ENCODE results near the gene DOCK1. TPM values are rescaled to one million over a fixed set of nuclear protein-coding genes. Genes with fewer than 3 reads are reported as not detected.

Gene DOCK1
- total and polyA plus RNA-seq, 2 donors (not counting 1 experiment from before 2014, with no cell fraction given) = 20.5 to 91.0 TPM

DNA sequence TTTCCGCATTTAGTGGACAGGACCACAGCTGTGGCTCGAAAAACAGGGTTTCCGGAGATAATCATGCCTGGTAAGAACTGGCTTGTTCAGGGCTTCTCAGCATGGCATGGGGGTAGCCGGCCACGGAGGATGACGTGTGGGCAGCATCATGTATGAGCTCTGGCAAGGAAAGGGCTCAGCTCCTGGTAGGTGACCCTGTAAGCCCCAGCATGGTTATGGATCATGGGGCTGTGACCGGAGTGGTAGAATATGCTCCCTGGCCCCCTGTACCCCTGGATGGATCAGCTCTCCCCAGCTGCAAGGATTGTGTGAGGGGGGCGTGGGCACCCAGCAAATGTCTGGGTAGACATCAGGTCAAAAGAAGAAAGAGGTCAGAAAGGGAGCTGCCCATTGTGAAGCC lies 113.5 kb downstream of the DOCK1 start:
- no peaks in the 10 kb centered on the region for H3K27me3 ChIP-seq (ENCODE audit: control insufficient read depth, insufficient read depth, low read length)
- no peak for DNase-seq (ENCODE audit: low read depth in 2 of 2)
- H2AFZ ChIP-seq (ENCODE audit: low read length) = no peak overlapping the region
- no peaks in the 10 kb centered on the region for H3K79me2 ChIP-seq (ENCODE audit: control insufficient read depth, insufficient read depth, low read length)
- H3K27ac ChIP-seq (ENCODE audit: insufficient read depth, low read length) = no peak overlapping the region
- TF ChIP-seq, protein P1, sequence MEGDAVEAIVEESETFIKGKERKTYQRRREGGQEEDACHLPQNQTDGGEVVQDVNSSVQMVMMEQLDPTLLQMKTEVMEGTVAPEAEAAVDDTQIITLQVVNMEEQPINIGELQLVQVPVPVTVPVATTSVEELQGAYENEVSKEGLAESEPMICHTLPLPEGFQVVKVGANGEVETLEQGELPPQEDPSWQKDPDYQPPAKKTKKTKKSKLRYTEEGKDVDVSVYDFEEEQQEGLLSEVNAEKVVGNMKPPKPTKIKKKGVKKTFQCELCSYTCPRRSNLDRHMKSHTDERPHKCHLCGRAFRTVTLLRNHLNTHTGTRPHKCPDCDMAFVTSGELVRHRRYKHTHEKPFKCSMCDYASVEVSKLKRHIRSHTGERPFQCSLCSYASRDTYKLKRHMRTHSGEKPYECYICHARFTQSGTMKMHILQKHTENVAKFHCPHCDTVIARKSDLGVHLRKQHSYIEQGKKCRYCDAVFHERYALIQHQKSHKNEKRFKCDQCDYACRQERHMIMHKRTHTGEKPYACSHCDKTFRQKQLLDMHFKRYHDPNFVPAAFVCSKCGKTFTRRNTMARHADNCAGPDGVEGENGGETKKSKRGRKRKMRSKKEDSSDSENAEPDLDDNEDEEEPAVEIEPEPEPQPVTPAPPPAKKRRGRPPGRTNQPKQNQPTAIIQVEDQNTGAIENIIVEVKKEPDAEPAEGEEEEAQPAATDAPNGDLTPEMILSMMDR (conservative IDR thresholded peaks at IDR 0.05 in 1 of 2, IDR thresholded peaks at IDR 0.05 in 1 of 2; ENCODE audit: low read depth in 1 of 2, low read length in 2 of 2) = no peak
- no peak for TF ChIP-seq EZH2 (IDR thresholded peaks at IDR 0.05; ENCODE audit: low read length, missing control alignments)
- no peaks in the 10 kb centered on the region for H3K9me3 ChIP-seq (ENCODE audit: control insufficient read depth, insufficient read depth, low read depth, low read length)
- H3K9ac ChIP-seq (ENCODE audit: insufficient read depth, low read length) = no peak overlapping the region
- H3K4me1 ChIP-seq (ENCODE audit: control insufficient read depth, extremely low read depth, insufficient read depth, low read length) = no peaks in the 10 kb centered on the region
- H3K4me3 ChIP-seq (replicated peaks in 1 of 4; ENCODE audit: control extremely low read depth in 1 of 4, insufficient read depth in 1 of 4, low read depth in 3 of 4, low read length in 4 of 4) = no peak overlapping the region
- H3K4me2 ChIP-seq (ENCODE audit: extremely low read depth, insufficient read depth, low read length) = no peak overlapping the region
- H3K36me3 ChIP-seq (ENCODE audit: control insufficient read depth, insufficient read depth, low read length) = peaks cover under 1% of the 10 kb centered on the region
- H4K20me1 ChIP-seq (ENCODE audit: control insufficient read depth, extremely low read depth, insufficient read depth, low read length) = no peaks in the 10 kb centered on the region

GRCh38 chr10:127020260-127020659 lies 115.0 kb downstream of the DOCK1 start:
- no peak for TF ChIP-seq EZH2 (IDR thresholded peaks at IDR 0.05; ENCODE audit: low read length, missing control alignments)
- no peaks in the 10 kb centered on the region for H4K20me1 ChIP-seq (ENCODE audit: control insufficient read depth, extremely low read depth, insufficient read depth, low read length)
- peaks cover 3% of the 10 kb centered on the region for H3K4me1 ChIP-seq (ENCODE audit: control insufficient read depth, extremely low read depth, insufficient read depth, low read length)

DNA sequence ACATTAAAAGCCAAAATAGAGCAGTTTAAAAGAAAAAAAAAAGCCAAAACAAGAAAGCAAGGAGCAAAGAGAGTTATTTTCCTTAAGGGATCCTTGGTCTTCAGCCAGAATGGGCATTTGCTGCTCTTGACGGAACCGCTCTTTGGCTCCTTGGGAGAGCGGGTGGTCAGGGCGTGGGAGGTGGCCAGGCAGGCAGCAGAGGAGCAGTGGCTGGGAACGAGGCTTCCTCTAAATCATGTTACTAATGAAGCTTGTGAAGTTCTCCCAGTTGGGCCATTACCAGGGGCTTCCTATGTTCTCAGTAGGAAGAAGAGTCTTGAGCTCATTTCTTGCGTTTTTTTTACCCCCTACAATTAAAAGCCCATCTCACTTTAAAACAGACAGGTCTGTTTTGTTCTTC lies 116.6 kb downstream of the DOCK1 start:
- Histone ChIP-seq H3K27me3 (ENCODE audit: control insufficient read depth, insufficient read depth, low read length) (no peaks in the 10 kb centered on the region), H3K9me3 (ENCODE audit: control insufficient read depth, insufficient read depth, low read depth, low read length) (no peaks in the 10 kb centered on the region), H4K20me1 (ENCODE audit: control insufficient read depth, extremely low read depth, insufficient read depth, low read length) (no peaks in the 10 kb centered on the region), H3K4me1 (ENCODE audit: control insufficient read depth, extremely low read depth, insufficient read depth, low read length) (peaks cover 3% of the 10 kb centered on the region), H3K4me2 (ENCODE audit: extremely low read depth, insufficient read depth, low read length) (no peak overlapping the region), H3K79me2 (ENCODE audit: control insufficient read depth, insufficient read depth, low read length) (no peaks in the 10 kb centered on the region), H3K4me3 (replicated peaks in 1 of 4; ENCODE audit: control extremely low read depth in 1 of 4, insufficient read depth in 1 of 4, low read depth in 3 of 4, low read length in 4 of 4) (no peak overlapping the region), H2AFZ (ENCODE audit: low read length) (no peak overlapping the region), H3K9ac (ENCODE audit: insufficient read depth, low read length) (no peak overlapping the region), H3K36me3 (ENCODE audit: control insufficient read depth, insufficient read depth, low read length) (peaks cover 6% of the 10 kb centered on the region), H3K27ac (ENCODE audit: insufficient read depth, low read length) (no peak overlapping the region)
- no peak for DNase-seq (ENCODE audit: low read depth in 2 of 2)
- TF ChIP-seq, protein P1 (conservative IDR thresholded peaks at IDR 0.05 in 1 of 2, IDR thresholded peaks at IDR 0.05 in 1 of 2; ENCODE audit: low read depth in 1 of 2, low read length in 2 of 2) = no peak
- TF ChIP-seq EZH2 (IDR thresholded peaks at IDR 0.05; ENCODE audit: low read length, missing control alignments) = no peak

More at GRCh38 chr10:127020260-127020659, 115.0 kb downstream of the DOCK1 start:
- Histone ChIP-seq H3K9me3 (ENCODE audit: control insufficient read depth, insufficient read depth, low read depth, low read length) (no peaks in the 10 kb centered on the region), H3K4me2 (ENCODE audit: extremely low read depth, insufficient read depth, low read length) (no peak overlapping the region), H3K79me2 (ENCODE audit: control insufficient read depth, insufficient read depth, low read length) (no peaks in the 10 kb centered on the region), H3K9ac (ENCODE audit: insufficient read depth, low read length) (no peak overlapping the region), H3K36me3 (ENCODE audit: control insufficient read depth, insufficient read depth, low read length) (peaks cover 2% of the 10 kb centered on the region), H3K4me3 (replicated peaks in 1 of 4; ENCODE audit: control extremely low read depth in 1 of 4, insufficient read depth in 1 of 4, low read depth in 3 of 4, low read length in 4 of 4) (no peak overlapping the region), H3K27ac (ENCODE audit: insufficient read depth, low read length) (no peak overlapping the region), H3K27me3 (ENCODE audit: control insufficient read depth, insufficient read depth, low read length) (no peaks in the 10 kb centered on the region), H2AFZ (ENCODE audit: low read length) (no peak overlapping the region)
- no peak for DNase-seq (ENCODE audit: low read depth in 2 of 2)

All from fibroblast of lung (primary cell).